ENCODE measurements around the gene TIGIT. TPM values are rescaled to one million over a fixed set of nuclear protein-coding genes. Genes with fewer than 3 reads are reported as not detected.
"Not testable (repeated sequence)": the region's sequence is repeated elsewhere in the genome, so short reads cannot be mapped to it uniquely, and the experiment has no call there.

TIGIT gene
- total and polyA plus RNA-seq, 10 of the 15 experiments (the other 5 are each of a cell fraction or from before 2014, with no cell fraction given) = 0.08 to 4.7 (median 0.94) TPM

DNA sequence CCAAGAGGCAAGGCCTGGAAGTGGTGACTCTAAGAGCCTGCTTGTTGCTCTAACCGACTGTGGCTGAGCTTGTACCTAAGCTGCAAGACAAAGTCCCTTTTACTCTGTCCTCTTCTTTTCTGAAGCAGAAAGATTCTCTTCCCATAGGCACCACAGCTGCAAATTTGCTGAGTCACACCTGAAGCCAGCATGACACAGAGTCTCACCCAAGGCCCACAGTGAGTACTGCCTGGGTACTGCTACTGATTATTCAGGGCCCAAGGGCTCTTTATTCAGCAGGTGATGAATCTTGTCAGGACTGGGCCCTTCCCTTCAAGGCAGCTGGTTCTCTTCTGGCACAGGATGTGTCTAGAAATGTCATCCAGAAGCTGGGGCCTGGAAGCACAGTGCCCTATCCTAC, 18.9 kb upstream of the TIGIT start:
- Histone ChIP-seq H3K9me3 (replicated peaks; ENCODE audit: control insufficient read depth, insufficient read depth, low read length) (peaks cover 2% of the 10 kb centered on the region; the same call in 1 of the 3 replicates), H2AFZ (ENCODE audit: control insufficient read depth, low read depth, low read length) (no peak overlapping the region)
- TF ChIP-seq ZSCAN29 (IDR thresholded peaks at IDR 0.05) (no peak), ESRRA (IDR thresholded peaks at IDR 0.05; ENCODE audit: low read length) (no peak), POU2F2 (IDR thresholded peaks at IDR 0.05; ENCODE audit: borderline replicate concordance, low read depth, low read length) (no peak), ATF7 (IDR thresholded peaks at IDR 0.05; ENCODE audit: low read depth) (no peak), SREBF1 (IDR thresholded peaks at IDR 0.05; ENCODE audit: low read length) (no peak), SMAD1 (IDR thresholded peaks at IDR 0.05; ENCODE audit: low read depth, partially characterized antibody) (no peak), LARP7 (IDR thresholded peaks at IDR 0.05) (no peak), RAD21 (IDR thresholded peaks at IDR 0.05; ENCODE audit: insufficient read depth, low read depth, low read length) (no peak), WRNIP1 (IDR thresholded peaks at IDR 0.05; ENCODE audit: borderline replicate concordance, low read depth, low read length) (no peak), HCFC1 (IDR thresholded peaks at IDR 0.05; ENCODE audit: low read length) (no peak), STAT3 (IDR thresholded peaks at IDR 0.05; ENCODE audit: low read depth, low read length) (no peak), SPI1 (IDR thresholded peaks at IDR 0.05; ENCODE audit: borderline replicate concordance, insufficient read depth, low read depth, low read length) (no peak), NBN (IDR thresholded peaks at IDR 0.05) (no peak)
- TF ChIP-seq, protein P1, sequence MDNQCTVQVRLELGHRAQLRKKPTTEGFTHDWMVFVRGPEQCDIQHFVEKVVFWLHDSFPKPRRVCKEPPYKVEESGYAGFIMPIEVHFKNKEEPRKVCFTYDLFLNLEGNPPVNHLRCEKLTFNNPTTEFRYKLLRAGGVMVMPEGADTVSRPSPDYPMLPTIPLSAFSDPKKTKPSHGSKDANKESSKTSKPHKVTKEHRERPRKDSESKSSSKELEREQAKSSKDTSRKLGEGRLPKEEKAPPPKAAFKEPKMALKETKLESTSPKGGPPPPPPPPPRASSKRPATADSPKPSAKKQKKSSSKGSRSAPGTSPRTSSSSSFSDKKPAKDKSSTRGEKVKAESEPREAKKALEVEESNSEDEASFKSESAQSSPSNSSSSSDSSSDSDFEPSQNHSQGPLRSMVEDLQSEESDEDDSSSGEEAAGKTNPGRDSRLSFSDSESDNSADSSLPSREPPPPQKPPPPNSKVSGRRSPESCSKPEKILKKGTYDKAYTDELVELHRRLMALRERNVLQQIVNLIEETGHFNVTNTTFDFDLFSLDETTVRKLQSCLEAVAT (IDR thresholded peaks at IDR 0.05) = no peak
- TF ChIP-seq, protein P2, sequence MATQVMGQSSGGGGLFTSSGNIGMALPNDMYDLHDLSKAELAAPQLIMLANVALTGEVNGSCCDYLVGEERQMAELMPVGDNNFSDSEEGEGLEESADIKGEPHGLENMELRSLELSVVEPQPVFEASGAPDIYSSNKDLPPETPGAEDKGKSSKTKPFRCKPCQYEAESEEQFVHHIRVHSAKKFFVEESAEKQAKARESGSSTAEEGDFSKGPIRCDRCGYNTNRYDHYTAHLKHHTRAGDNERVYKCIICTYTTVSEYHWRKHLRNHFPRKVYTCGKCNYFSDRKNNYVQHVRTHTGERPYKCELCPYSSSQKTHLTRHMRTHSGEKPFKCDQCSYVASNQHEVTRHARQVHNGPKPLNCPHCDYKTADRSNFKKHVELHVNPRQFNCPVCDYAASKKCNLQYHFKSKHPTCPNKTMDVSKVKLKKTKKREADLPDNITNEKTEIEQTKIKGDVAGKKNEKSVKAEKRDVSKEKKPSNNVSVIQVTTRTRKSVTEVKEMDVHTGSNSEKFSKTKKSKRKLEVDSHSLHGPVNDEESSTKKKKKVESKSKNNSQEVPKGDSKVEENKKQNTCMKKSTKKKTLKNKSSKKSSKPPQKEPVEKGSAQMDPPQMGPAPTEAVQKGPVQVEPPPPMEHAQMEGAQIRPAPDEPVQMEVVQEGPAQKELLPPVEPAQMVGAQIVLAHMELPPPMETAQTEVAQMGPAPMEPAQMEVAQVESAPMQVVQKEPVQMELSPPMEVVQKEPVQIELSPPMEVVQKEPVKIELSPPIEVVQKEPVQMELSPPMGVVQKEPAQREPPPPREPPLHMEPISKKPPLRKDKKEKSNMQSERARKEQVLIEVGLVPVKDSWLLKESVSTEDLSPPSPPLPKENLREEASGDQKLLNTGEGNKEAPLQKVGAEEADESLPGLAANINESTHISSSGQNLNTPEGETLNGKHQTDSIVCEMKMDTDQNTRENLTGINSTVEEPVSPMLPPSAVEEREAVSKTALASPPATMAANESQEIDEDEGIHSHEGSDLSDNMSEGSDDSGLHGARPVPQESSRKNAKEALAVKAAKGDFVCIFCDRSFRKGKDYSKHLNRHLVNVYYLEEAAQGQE (IDR thresholded peaks at IDR 0.05; ENCODE audit: low read depth, low read length) = no peak

DNA sequence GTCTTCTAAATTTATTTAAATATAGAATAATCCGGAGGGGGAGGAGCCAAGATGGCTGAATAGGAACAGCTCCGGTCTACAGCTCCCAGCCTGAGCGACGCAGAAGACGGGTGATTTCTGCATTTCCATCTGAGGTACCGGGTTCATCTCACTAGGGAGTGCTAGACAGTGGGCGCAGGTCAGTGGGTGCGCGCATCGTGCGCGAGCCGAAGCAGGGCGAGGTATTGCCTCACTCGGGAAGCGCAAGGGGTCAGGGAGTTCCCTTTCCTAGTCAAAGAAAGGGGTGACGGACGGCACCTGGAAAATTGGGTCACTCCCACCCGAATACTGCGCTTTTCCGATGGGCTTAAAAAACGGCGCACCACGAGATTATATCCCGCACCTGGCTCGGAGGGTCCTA, 17.0 kb upstream of the TIGIT start:
- POLR2A ChIA-PET = not testable (repeated sequence)

More for the DNA sequence above, 18.9 kb upstream of the TIGIT start:
- H3K27me3 ChIP-seq (replicated peaks in 1 of 2; ENCODE audit: control insufficient read depth in 2 of 2, insufficient read depth in 2 of 2, low read length in 1 of 2) = no peaks in the 10 kb centered on the region
- in situ Hi-C loops (cut with MboI) (no loop called here), intact Hi-C loops (cut with micrococcal nuclease; ENCODE audit: unreplicated experiment) (no loop called here)
- ATAC-seq (no peak), FAIRE-seq (no peak), DNase-seq (ENCODE audit: low read depth, low spot score) (no peak)
- SMC1A ChIA-PET (ENCODE audit: uncharacterized antibody, unreplicated experiment) = interaction anchor here (1.6 kb wide), 1 partner anchor 11 kb away, joined by 6 read pairs; no protein-coding TSS in a partner anchor
- no peaks in the 10 kb centered on the region for H4K20me1 ChIP-seq (ENCODE audit: control insufficient read depth, insufficient read depth)
- POLR2A ChIA-PET = no interaction called here
- CTCF ChIA-PET = interaction anchor here (0.6 to 1.2 kb wide), 2 partner anchors 16 to 19 kb away, joined by 3 to 4 read pairs; partner anchors contain the start of gene TIGIT
- 100% methylated on average over 1 of the region's 1 CpG for WGBS (ENCODE audit: insufficient coverage, insufficient replicate concordance, low lambda C conversion rate, missing lambda C conversion rate)
- H3K36me3 ChIP-seq (ENCODE audit: control insufficient read depth in 2 of 2, insufficient read depth in 2 of 2, low read length in 1 of 2) = no peaks in the 10 kb centered on the region
- RAD21 ChIA-PET (ENCODE audit: unreplicated experiment) = no interaction called here
- no peak overlapping the region for H3K4me3 ChIP-seq
- no peaks in the 10 kb centered on the region for H3K79me2 ChIP-seq (ENCODE audit: control insufficient read depth, insufficient read depth, low read length)
- no peaks in the 10 kb centered on the region for H3K4me1 ChIP-seq (ENCODE audit: control insufficient read depth, insufficient read depth, low read length)
- no TSS peak for BruUV-seq (replicated peaks)
- H3K4me2 ChIP-seq (ENCODE audit: control insufficient read depth, insufficient read depth) = no peak overlapping the region
- no peak overlapping the region for H3K9ac ChIP-seq (ENCODE audit: control insufficient read depth, insufficient read depth, low read length)
- H3K27ac ChIP-seq (ENCODE audit: control insufficient read depth, insufficient read depth) = no peak overlapping the region

More for the DNA sequence above, 17.0 kb upstream of the TIGIT start:
- RAD21 ChIA-PET (ENCODE audit: unreplicated experiment); H3K9ac ChIP-seq (ENCODE audit: control insufficient read depth, insufficient read depth, low read length); H3K27ac ChIP-seq (ENCODE audit: control insufficient read depth, insufficient read depth); H3K4me2 ChIP-seq (ENCODE audit: control insufficient read depth, insufficient read depth); intact Hi-C loops (cut with micrococcal nuclease; ENCODE audit: unreplicated experiment); DNase-seq (ENCODE audit: low read depth, low spot score); H3K4me3 ChIP-seq; H3K9me3 ChIP-seq (replicated peaks; ENCODE audit: control insufficient read depth, insufficient read depth, low read length); in situ Hi-C loops (cut with MboI); FAIRE-seq; H3K79me2 ChIP-seq (ENCODE audit: control insufficient read depth, insufficient read depth, low read length); ATAC-seq; H4K20me1 ChIP-seq (ENCODE audit: control insufficient read depth, insufficient read depth); BruUV-seq (replicated peaks); H3K36me3 ChIP-seq (ENCODE audit: control insufficient read depth in 2 of 2, insufficient read depth in 2 of 2, low read length in 1 of 2); H2AFZ ChIP-seq (ENCODE audit: control insufficient read depth, low read depth, low read length); H3K27me3 ChIP-seq (replicated peaks in 1 of 2; ENCODE audit: control insufficient read depth in 2 of 2, insufficient read depth in 2 of 2, low read length in 1 of 2); CTCF ChIA-PET; H3K4me1 ChIP-seq (ENCODE audit: control insufficient read depth, insufficient read depth, low read length); SMC1A ChIA-PET (ENCODE audit: uncharacterized antibody, unreplicated experiment): not testable (repeated sequence)
- WGBS (ENCODE audit: insufficient coverage, insufficient replicate concordance, low lambda C conversion rate, missing lambda C conversion rate) = 87% methylated on average over 11 of the region's 26 CpGs

Measured in GM12878 (cell line).